ENCODE results near the gene C3orf80.

DNA sequence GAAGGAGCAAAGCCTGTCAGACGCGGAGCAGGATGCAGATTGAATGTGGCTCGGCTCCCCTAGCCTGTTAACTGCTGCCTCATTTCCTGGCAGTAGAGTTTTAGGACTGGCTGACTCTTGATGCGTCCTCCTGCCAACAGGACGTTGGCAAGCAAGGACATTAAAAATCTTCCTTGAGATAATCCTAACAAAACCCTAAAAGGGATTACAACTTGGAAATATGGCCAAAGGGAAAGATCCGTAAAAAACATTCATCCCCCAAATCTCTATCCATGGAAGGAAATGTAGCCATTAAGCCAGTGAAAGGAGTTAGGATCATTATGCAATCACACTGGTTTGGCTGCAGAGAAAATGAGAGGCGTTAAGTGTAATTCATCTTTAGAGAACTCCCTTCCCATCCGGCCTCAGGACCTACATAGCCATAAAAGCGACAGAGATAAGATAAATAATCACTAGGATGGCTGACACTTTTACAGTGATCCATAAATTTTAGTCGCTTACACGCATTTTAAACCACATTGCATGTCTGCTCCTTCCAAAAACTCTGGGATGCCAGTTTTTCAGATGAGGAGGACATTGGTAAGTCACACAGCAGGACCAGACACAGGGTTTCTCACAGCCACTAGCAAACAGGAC, 44.5 kb upstream of the C3orf80 start:
- TF ChIP-seq, protein P1, sequence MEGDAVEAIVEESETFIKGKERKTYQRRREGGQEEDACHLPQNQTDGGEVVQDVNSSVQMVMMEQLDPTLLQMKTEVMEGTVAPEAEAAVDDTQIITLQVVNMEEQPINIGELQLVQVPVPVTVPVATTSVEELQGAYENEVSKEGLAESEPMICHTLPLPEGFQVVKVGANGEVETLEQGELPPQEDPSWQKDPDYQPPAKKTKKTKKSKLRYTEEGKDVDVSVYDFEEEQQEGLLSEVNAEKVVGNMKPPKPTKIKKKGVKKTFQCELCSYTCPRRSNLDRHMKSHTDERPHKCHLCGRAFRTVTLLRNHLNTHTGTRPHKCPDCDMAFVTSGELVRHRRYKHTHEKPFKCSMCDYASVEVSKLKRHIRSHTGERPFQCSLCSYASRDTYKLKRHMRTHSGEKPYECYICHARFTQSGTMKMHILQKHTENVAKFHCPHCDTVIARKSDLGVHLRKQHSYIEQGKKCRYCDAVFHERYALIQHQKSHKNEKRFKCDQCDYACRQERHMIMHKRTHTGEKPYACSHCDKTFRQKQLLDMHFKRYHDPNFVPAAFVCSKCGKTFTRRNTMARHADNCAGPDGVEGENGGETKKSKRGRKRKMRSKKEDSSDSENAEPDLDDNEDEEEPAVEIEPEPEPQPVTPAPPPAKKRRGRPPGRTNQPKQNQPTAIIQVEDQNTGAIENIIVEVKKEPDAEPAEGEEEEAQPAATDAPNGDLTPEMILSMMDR (IDR thresholded peaks at IDR 0.05), result no peak
- TF ChIP-seq POLR2A (IDR thresholded peaks at IDR 0.05), result no peak

Data from adrenal gland (tissue), 5 donors.